HepG2 (cell line): Measurements from ENCODE around the gene SIVA1. TPM values are rescaled to one million over a fixed set of nuclear protein-coding genes. Genes with fewer than 3 reads are reported as not detected.

ENCODE experiments used
- BORCS8-MEF2B ChIP-seq: sonication (generic); formaldehyde crosslinking; IDR thresholded peaks from 2 replicates; pipeline ENCODE4 v1.8.0; 2022; ENCODE audit warnings: mild to moderate bottlenecking, missing genetic modification reagents
- CREB1 ChIP-seq, 2 experiments: fragments of 450-650 bp in 1 of 2; IDR thresholded peaks; 2 replicates each; pipeline ENCODE4 v1.6.1; 2016 to 2017; ENCODE audit warnings: control low read depth in 1 of 2, mild to moderate bottlenecking in 1 of 2, missing compliant biosample characterization in 1 of 2, missing genetic modification characterization in 1 of 2
- FOXK1 ChIP-seq: sonication (generic); formaldehyde crosslinking; IDR thresholded peaks from 2 replicates; pipeline ENCODE4 v1.4.0; 2020; ENCODE audit warnings: low read depth, missing genetic modification reagents, borderline replicate concordance
- FOXO1 ChIP-seq: sonication (generic); formaldehyde crosslinking; IDR thresholded peaks from 2 replicates; pipeline ENCODE4 v1.4.0; 2020; ENCODE audit warnings: missing genetic modification reagents
- HNF4G ChIP-seq, 2 experiments: sonication (generic) in 1 of 2; formaldehyde crosslinking in 1 of 2; IDR thresholded peaks; 2 replicates each; pipeline versions ENCODE4 v1.4.0 to v1.6.1; 2011 to 2020; ENCODE audit warnings: borderline replicate concordance in 2 of 2, low read depth in 2 of 2, mild to moderate bottlenecking in 2 of 2, low read length in 1 of 2, missing genetic modification reagents in 1 of 2, moderate library complexity in 1 of 2
- IKZF5 ChIP-seq: IDR thresholded peaks from 2 replicates; pipeline ENCODE4 v1.6.1; 2018; ENCODE audit warnings: missing genetic modification reagents, mild to moderate bottlenecking, missing compliant biosample characterization
- ISX ChIP-seq: sonication (generic); formaldehyde crosslinking; conservative IDR thresholded peaks from 2 replicates; pipeline ENCODE4 v1.5.0; 2020; ENCODE audit warnings: missing genetic modification reagents
- KAT7 ChIP-seq: IDR thresholded peaks from 2 replicates; pipeline ENCODE4 v1.6.1; 2018; ENCODE audit warnings: borderline replicate concordance, missing compliant biosample characterization
- MATR3 ChIP-seq: sonication (generic); formaldehyde crosslinking; IDR thresholded peaks from 2 replicates; pipeline ENCODE4 v1.4.0; 2020; ENCODE audit warnings: missing genetic modification reagents
- MEIS2 ChIP-seq: sonication (generic); formaldehyde crosslinking; IDR thresholded peaks from 2 replicates; pipeline ENCODE4 v1.9.0; 2021; ENCODE audit warnings: mild to moderate bottlenecking, missing genetic modification reagents
- MXI1 ChIP-seq: IDR thresholded peaks from 3 replicates; pipeline ENCODE4 v1.6.1; 2012; ENCODE audit warnings: low read depth, low read length, inconsistent platforms, borderline replicate concordance
- PAWR ChIP-seq: sonication (generic); formaldehyde crosslinking; IDR thresholded peaks from 2 replicates; pipeline ENCODE4 v1.4.0; 2020; ENCODE audit warnings: missing genetic modification reagents, mild to moderate bottlenecking, borderline replicate concordance
- POGZ ChIP-seq: sonication (generic); formaldehyde crosslinking; IDR thresholded peaks from 2 replicates; pipeline ENCODE4 v1.4.0; 2020; ENCODE audit warnings: mild to moderate bottlenecking, missing genetic modification reagents
- POLR2A ChIP-seq, 2 experiments: IDR thresholded peaks; 2 replicates each; pipeline ENCODE4 v1.6.1; 2011; ENCODE audit warnings: low read depth in 2 of 2, low read length in 2 of 2, mild to moderate bottlenecking in 1 of 2, moderate library complexity in 1 of 2; ENCODE audit not compliant: insufficient read depth in 1 of 2
- SAP130 ChIP-seq: IDR thresholded peaks from 2 replicates; pipeline ENCODE4 v1.6.1; 2016; ENCODE audit warnings: low read depth
- SP4 ChIP-seq: sonication (generic); formaldehyde crosslinking; IDR thresholded peaks from 2 replicates; pipeline ENCODE4 v1.8.1; 2023; ENCODE audit warnings: mild to moderate bottlenecking, missing genetic modification reagents
- STAG1 ChIP-seq: sonication (generic); formaldehyde crosslinking; IDR thresholded peaks from 2 replicates; pipeline ENCODE4 v1.4.0; 2020; ENCODE audit warnings: missing genetic modification reagents
- ZBTB20 ChIP-seq: sonication (generic); formaldehyde crosslinking; IDR thresholded peaks from 2 replicates; pipeline ENCODE4 v1.8.1; 2023; ENCODE audit warnings: missing genetic modification reagents, low read depth, mild to moderate bottlenecking, borderline replicate concordance
- ZKSCAN5 ChIP-seq: sonication (generic); formaldehyde crosslinking; IDR thresholded peaks from 2 replicates; pipeline ENCODE4 v1.5.1; 2020; ENCODE audit warnings: mild to moderate bottlenecking, missing genetic modification reagents
- ZKSCAN8 ChIP-seq: IDR thresholded peaks from 2 replicates; pipeline ENCODE4 v1.6.1; 2016; ENCODE audit warnings: borderline replicate concordance, missing genetic modification reagents, missing compliant biosample characterization
- ZMAT3 ChIP-seq: sonication (generic); formaldehyde crosslinking; conservative IDR thresholded peaks from 2 replicates; pipeline ENCODE4 v1.7.0; 2021; ENCODE audit warnings: missing genetic modification reagents
- ZNF225 ChIP-seq: sonication (generic); formaldehyde crosslinking; IDR thresholded peaks from 2 replicates; pipeline ENCODE4 v1.4.0; 2020; ENCODE audit warnings: mild to moderate bottlenecking, missing genetic modification reagents
- ZNF230 ChIP-seq: sonication (generic); formaldehyde crosslinking; IDR thresholded peaks from 2 replicates; pipeline ENCODE4 v1.4.0; 2020; ENCODE audit warnings: mild to moderate bottlenecking, missing genetic modification reagents
- ZNF513 ChIP-seq: sonication (generic); formaldehyde crosslinking; conservative IDR thresholded peaks from 2 replicates; pipeline ENCODE4 v1.5.0; 2020; ENCODE audit warnings: missing genetic modification reagents
- ZNF674 ChIP-seq: sonication (generic); formaldehyde crosslinking; IDR thresholded peaks from 2 replicates; pipeline ENCODE4 v1.5.0; 2020; ENCODE audit warnings: low read depth, mild to moderate bottlenecking, missing genetic modification reagents
- ZNF776 ChIP-seq: sonication (generic); formaldehyde crosslinking; IDR thresholded peaks from 2 replicates; pipeline ENCODE4 v1.4.0; 2020; ENCODE audit warnings: mild to moderate bottlenecking, missing genetic modification reagents
- polyA plus RNA-seq, 8 experiments: library from polyadenylated mRNA; depleted of rRNA in 3 of 8; stranded (reverse) in 7 of 8; unstranded in 1 of 8; fragments of >200 nt; fragmentation: Illumina TruSeq in 4 of 8; extraction: Trizol in 4 of 8; gene quantifications; 2 replicates each; pipeline versions ENCODE4 v1.2.1 to v1.2.3, GENCODE V29; 2011 to 2016; ENCODE audit warnings: low read depth in 4 of 8, missing spikeins in 1 of 8, mixed read lengths in 1 of 8; ENCODE audit not compliant: insufficient read depth in 1 of 8
- total RNA-seq, 5 experiments: library from RNA; depleted of rRNA; stranded (reverse); fragments of >200 nt; fragmentation: Illumina TruSeq; extraction: Trizol; gene quantifications; 2 replicates each; pipeline ENCODE4 v1.2.3, GENCODE V29; 2016; ENCODE audit warnings: low read depth in 1 of 5

SIVA1 gene
- total and polyA plus RNA-seq, 2 of the 13 experiments (the other 11 are each of a cell fraction or from before 2014, with no cell fraction given) = 123 to 186 TPM

GRCh38 chr14:104726600-104727451 is 26.1 kb upstream of the SIVA1 start (continued):
- TF ChIP-seq ZNF513 (CRISPR knock-in tag) (no peak), MEIS2 (CRISPR knock-in tag) (peak; percentile 3; the same call in 1 of the 2 replicates), ZKSCAN5 (CRISPR knock-in tag) (no peak), ZNF230 (CRISPR knock-in tag) (0 out of 2 replicates have a peak, but pooled peaks have one; percentile 72), POLR2A (IDR thresholded peaks at IDR 0.05; ENCODE audit: insufficient read depth in 1 of 2, low read depth in 2 of 2, low read length in 2 of 2) (no peak), HNF4G (IDR thresholded peaks at IDR 0.05; ENCODE audit: borderline replicate concordance, low read depth, low read length) (peak; percentile 81), HNF4G (CRISPR knock-in tag; IDR thresholded peaks at IDR 0.05; ENCODE audit: borderline replicate concordance, low read depth) (peak; percentile 68; the same call in 1 of the 2 replicates), BORCS8-MEF2B (CRISPR knock-in tag) (0 out of 2 replicates have a peak, but pooled peaks have one; percentile 31), STAG1 (CRISPR knock-in tag) (peak; percentile 38; the same call in 1 of the 2 replicates), ZMAT3 (CRISPR knock-in tag) (peak; percentile 64; the same call in 1 of the 2 replicates), SAP130 (peak; percentile 50; the same call in 1 of the 2 replicates), ZNF674 (no peak), KAT7 (no peak), ISX (CRISPR knock-in tag) (no peak), POGZ (CRISPR knock-in tag) (peak; percentile 30; the same call in 1 of the 2 replicates), FOXO1 (CRISPR knock-in tag) (peak; percentile 16; the same call in 1 of the 2 replicates), FOXK1 (peak; percentile 14; the same call in 1 of the 2 replicates), MATR3 (CRISPR knock-in tag) (no peak), ZNF225 (no peak), PAWR (0 out of 2 replicates have a peak, but pooled peaks have one; percentile 36), ZKSCAN8 (CRISPR knock-in tag) (no peak), SP4 (CRISPR knock-in tag) (0 out of 2 replicates have a peak, but pooled peaks have one; percentile 21), IKZF5 (CRISPR knock-in tag) (0 out of 2 replicates have a peak, but pooled peaks have one; percentile 56), MXI1 (no peak), ZNF776 (CRISPR knock-in tag) (no peak), ZBTB20 (CRISPR knock-in tag) (0 out of 2 replicates have a peak, but pooled peaks have one; percentile 27), CREB1 (IDR thresholded peaks at IDR 0.05) (no peak), CREB1 (CRISPR knock-in tag; IDR thresholded peaks at IDR 0.05) (no peak)
